Esophagus squamous epithelium (tissue), 5 donors: ENCODE data around the gene FURIN. TPM values are rescaled to one million over a fixed set of nuclear protein-coding genes. Genes with fewer than 3 reads are reported as not detected.

Source experiments
- DNase-seq: peaks from one replicate; lab custom pipeline; 2025; lab: John Stamatoyannopoulos, UW
- H3K27ac ChIP-seq, 4 donors: fragments of 200-600 bp; sonication (generic); one replicate each; pipeline ENCODE4 v1.5.1; 2016 to 2019; ENCODE audit warnings: mild to moderate bottlenecking in 1 of 4
- H3K27me3 ChIP-seq, 4 donors: fragments of 200-600 bp; sonication (generic); 1 replicate in 3 of 4; 2 replicates in 1 of 4; pipeline versions ENCODE4 v1.5.1 to v1.6.0; 2017 to 2021; ENCODE audit warnings: antibody characterized with exemption in 1 of 4
- H3K36me3 ChIP-seq, 3 donors: fragments of 200-600 bp; sonication (generic); one replicate each; pipeline ENCODE4 v1.5.1; 2016 to 2019
- H3K4me1 ChIP-seq, 3 donors: fragments of 200-600 bp; sonication (generic); one replicate each; pipeline ENCODE4 v1.5.1; 2017 to 2019
- H3K4me3 ChIP-seq, 4 donors: fragments of 200-600 bp; sonication (generic); 1 replicate in 3 of 4; 2 replicates in 1 of 4; pipeline ENCODE4 v1.5.1; 2016 to 2019; ENCODE audit warnings: mild to moderate bottlenecking in 2 of 4, moderate library complexity in 1 of 4
- H3K9me3 ChIP-seq, 3 donors: fragments of 200-600 bp; sonication (generic); one replicate each; pipeline ENCODE4 v1.5.1; 2016 to 2019
- CTCF ChIP-seq, 6 experiments: fragments of 450-650 bp in 4 of 6; fragments of 200-600 bp in 2 of 6; sonication (generic) in 2 of 6; IDR thresholded peaks; one replicate each; pipeline ENCODE4 v1.5.1; 2016 to 2019; ENCODE audit warnings: antibody characterized with exemption in 6 of 6, mild to moderate bottlenecking in 4 of 6, moderate library complexity in 4 of 6
- POLR2A ChIP-seq, 4 donors: fragments of 450-650 bp; IDR thresholded peaks; one replicate each; pipeline ENCODE4 v1.6.1; 2017; ENCODE audit warnings: antibody characterized with exemption in 4 of 4, mild to moderate bottlenecking in 4 of 4, moderate library complexity in 3 of 4
- WGBS, 2 donors: methylation state at CpG; one replicate each; pipeline ENCODE4 v1.1.5; 2018; 5-methylcytosine and 5-hydroxymethylcytosine counted together
- intact Hi-C: fragments of 100-400 bp; cut with DNase I; formaldehyde crosslinking; loops from one replicate; pipeline ENCODE4 v1.15.0; 2022
- total RNA-seq, 4 donors: library from RNA; depleted of rRNA; stranded (reverse); fragments of >200 nt; gene quantifications; one replicate each; pipeline ENCODE4 v1.1.0, GENCODE V29; 2016
- donor health status: DM: yes; HTN: yes; CAD: no.

Gene FURIN
- total RNA-seq, 4 donors from 2014 or later: 27.7 to 43.3 (median 38.5) TPM

- no peaks in the 10 kb centered on the region for H3K27me3 ChIP-seq
- H3K9me3 ChIP-seq: no peaks in the 10 kb centered on the region
- H3K36me3 ChIP-seq: no peaks in the 10 kb centered on the region
- WGBS, 2 donors: 35 to 77% methylated on average over 4 of the region's 15 CpGs
- H3K4me3 ChIP-seq: peak overlapping the region in 1 of 4 donors; percentile 3
- intact Hi-C loops: no loop called here
- peaks cover 3 to 30% (median 13%) of the 10 kb centered on the region in 3 donors for H3K4me1 ChIP-seq
- no peak for DNase-seq
- peak overlapping the region in 1 of 4 donors; percentile 34 for H3K27ac ChIP-seq
- TF ChIP-seq POLR2A (IDR thresholded peaks at IDR 0.05) (peak in 1 of 4 donors; percentile 0), CTCF (IDR thresholded peaks at IDR 0.05) (no peak)
Observed at GRCh38 chr15:90838544-90838943, 29.8 kb upstream of the FURIN start.

- Histone ChIP-seq H3K27me3 (no peaks in the 10 kb centered on the region), H3K4me1 (peaks cover 3 to 30% (median 13%) of the 10 kb centered on the region in 3 donors), H3K27ac (peak overlapping the region in 3 of 4 donors; percentile 71 to 84 (median 73)), H3K4me3 (peak overlapping the region in 2 of 4 donors; percentile 25 to 56), H3K36me3 (no peaks in the 10 kb centered on the region), H3K9me3 (no peaks in the 10 kb centered on the region)
- intact Hi-C loops: no loop called here
- 22 to 28% methylated on average over 8 to 10 of the region's 19 CpGs for WGBS, 2 donors
- no peak for DNase-seq
- TF ChIP-seq POLR2A (IDR thresholded peaks at IDR 0.05) (peak in 1 of 4 donors; percentile 20), CTCF (IDR thresholded peaks at IDR 0.05) (no peak)
Observed at GRCh38 chr15:90839187-90840071, 29.0 kb upstream of the FURIN start.

DNA sequence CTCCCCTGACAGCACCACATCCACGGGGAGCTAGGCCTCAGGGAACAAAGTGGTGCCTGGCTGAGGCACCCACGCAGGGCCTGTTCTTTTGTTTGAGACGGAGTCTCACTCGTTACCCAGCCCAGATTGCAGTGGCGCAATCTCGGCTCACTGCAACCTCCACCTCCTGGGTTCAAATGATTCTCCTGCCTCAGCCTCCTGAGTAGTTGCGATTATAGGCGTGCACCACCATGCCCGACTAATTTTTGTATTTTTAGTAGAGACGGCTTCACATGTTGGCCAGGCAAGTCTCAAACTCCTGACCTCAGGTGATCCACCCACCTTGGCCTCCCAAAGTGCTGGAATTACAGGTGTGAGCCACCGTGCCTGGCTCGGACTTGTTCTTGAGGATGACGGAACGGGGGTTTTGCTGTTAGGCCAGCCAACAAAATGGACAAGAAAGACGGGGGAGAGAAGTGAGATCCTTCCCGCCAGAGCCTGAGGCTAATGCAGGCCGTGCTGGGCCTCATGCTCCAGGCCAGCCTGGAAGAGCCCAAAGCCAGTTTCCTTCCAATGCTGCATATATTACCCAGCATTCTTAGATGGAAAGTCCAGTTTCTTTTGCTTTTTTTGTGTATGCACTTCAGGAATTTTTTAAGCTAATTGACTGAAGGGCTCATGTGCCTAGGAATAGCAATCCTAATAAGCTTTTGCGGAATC is 28.1 kb upstream of the FURIN start:
- WGBS, 2 donors: 74 to 81% methylated on average over 13 to 14 of the region's 18 CpGs
- TF ChIP-seq POLR2A (IDR thresholded peaks at IDR 0.05): no peak
- TF ChIP-seq CTCF (IDR thresholded peaks at IDR 0.05): no peak
- no peaks in the 10 kb centered on the region for H3K27me3 ChIP-seq
- peaks cover 3 to 30% (median 13%) of the 10 kb centered on the region in 3 donors for H3K4me1 ChIP-seq
- H3K9me3 ChIP-seq: no peaks in the 10 kb centered on the region
- peak overlapping the region in 2 of 4 donors; percentile 25 to 56 for H3K4me3 ChIP-seq
- no peak for DNase-seq
- peak overlapping the region in 3 of 4 donors; percentile 71 to 84 (median 73) for H3K27ac ChIP-seq
- no peaks in the 10 kb centered on the region for H3K36me3 ChIP-seq
- intact Hi-C loops: no loop called here

- Histone ChIP-seq H3K4me3 (no peak overlapping the region), H3K27me3 (no peaks in the 10 kb centered on the region), H3K9me3 (no peaks in the 10 kb centered on the region), H3K27ac (no peak overlapping the region), H3K36me3 (no peaks in the 10 kb centered on the region), H3K4me1 (peaks cover 3 to 30% (median 13%) of the 10 kb centered on the region in 3 donors)
- TF ChIP-seq CTCF (IDR thresholded peaks at IDR 0.05): no peak
- TF ChIP-seq POLR2A (IDR thresholded peaks at IDR 0.05): no peak
- DNase-seq: no peak
- intact Hi-C loops: no loop called here
- 95 to 97% methylated on average over 8 of the region's 8 CpGs for WGBS, 2 donors
Observed at GRCh38 chr15:90840954-90841353, 27.4 kb upstream of the FURIN start.
